Activated CD8-positive, alpha-beta memory T cell treated with anti-CD3 and anti-CD28 coated beads, Interleukin-2, amount 50 U/mL, for 1 hour (primary cell): Measurements from ENCODE around the gene MCRIP1.

ENCODE experiments used
- DNase-seq: peaks from one replicate; pipeline ENCODE4 v3.0.0-alpha.2; 2020; ENCODE audit errors: extremely low read depth

Gene MCRIP1, protein sequence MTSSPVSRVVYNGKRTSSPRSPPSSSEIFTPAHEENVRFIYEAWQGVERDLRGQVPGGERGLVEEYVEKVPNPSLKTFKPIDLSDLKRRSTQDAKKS

DNA sequence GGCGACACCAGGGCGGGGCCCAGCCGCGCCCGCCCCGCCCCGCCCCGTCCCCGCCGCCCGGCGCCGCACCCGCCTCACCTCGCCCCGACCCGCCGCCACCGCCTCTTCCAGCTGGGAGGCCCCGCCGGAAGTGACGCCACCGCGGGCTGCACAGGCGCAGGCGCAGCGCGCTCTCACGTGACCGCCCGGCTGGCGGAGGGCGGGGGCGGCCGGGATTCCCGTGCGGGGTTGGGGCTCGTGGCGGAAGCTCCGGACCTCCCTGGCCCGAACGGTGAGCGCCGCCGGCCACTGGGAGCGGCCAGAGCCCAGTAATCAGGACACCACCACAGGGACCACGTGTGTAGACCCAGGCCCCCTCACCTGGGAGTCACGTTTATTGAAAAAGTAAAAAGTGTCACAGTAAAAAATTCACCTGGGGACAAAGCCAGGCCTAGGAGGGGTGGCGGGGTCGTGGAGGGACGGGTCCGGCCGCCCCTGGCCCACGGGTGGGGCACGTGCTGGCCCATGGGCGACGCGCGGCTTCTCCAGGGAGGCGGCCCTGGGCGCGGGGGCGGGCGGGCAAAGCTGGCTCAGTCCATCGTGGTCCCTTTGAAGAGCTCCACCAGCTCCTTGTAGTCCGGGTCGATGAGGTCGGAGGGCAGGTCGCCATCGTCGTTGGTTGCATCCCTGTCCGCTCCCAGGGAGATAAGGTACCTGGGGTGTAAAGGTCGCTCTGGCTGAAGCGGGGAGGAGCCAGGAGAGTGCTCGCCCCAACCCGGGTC is at the start of gene MCRIP1:
MCRIP1 (minus strand) TSS at position 132 of the 761 bp plus-strand sequence. CDS start 8,785 bp downstream, outside the sequence.
- DNase-seq: peak; percentile 71

DNA sequence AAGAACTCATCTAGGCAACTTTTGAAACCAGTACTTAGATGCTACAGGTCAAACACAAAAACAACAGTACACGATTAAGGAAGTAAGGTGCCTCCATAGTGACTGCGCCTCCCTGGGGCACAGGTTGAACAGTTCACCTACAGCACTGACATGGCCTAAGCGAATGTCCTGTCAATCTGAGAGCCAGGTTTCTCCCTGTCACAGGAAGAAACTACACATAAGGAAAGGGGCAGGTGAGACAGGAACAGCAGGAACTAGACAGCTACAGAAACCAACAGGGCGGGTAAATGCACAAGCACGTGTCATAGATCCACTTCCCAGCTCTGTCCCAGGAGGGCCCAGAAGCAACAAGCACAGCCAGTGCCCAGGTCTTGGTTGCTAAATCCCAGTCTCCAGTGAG is 46.0 kb upstream of the MCRIP1 start:
- DNase-seq: no peak

DNA sequence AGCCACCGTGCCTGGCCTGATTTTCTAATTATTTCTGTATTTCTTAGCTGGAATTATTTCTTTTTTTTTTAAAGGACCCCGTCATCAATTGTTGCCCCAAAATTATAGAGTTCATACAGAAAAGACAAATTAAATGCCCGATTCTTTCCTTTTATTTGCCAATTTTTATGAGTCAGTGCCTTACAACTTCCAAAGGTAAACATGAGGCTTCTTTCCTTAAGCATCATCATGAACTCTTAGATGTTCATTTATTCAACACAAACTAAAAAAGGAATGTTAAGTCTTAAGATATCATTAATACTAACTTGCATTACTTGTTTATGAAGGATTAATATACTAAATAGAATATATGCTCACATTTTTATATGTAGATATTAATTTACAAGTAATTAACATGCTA is 45.2 kb upstream of the MCRIP1 start:
- DNase-seq: no peak

DNA sequence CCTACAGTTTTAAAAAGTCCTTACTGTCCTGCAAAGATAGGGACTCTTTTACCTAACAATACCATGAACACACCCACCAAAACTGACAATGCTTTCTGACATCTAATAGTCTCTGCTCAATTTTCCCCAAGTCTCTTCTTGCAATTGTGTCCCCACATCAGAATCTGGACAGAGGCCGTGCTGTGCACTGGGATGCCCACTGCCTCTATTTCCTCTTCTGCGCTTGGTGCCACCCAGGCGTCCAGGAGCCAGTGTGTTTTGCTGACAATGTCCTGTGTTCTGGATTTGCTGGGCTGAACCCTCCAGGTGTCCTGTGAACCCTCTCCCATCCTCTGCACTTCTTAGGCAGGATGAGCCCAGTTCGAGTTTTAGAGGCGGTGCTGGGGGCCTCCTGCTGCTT is 44.5 kb upstream of the MCRIP1 start:
- no peak for DNase-seq

DNA sequence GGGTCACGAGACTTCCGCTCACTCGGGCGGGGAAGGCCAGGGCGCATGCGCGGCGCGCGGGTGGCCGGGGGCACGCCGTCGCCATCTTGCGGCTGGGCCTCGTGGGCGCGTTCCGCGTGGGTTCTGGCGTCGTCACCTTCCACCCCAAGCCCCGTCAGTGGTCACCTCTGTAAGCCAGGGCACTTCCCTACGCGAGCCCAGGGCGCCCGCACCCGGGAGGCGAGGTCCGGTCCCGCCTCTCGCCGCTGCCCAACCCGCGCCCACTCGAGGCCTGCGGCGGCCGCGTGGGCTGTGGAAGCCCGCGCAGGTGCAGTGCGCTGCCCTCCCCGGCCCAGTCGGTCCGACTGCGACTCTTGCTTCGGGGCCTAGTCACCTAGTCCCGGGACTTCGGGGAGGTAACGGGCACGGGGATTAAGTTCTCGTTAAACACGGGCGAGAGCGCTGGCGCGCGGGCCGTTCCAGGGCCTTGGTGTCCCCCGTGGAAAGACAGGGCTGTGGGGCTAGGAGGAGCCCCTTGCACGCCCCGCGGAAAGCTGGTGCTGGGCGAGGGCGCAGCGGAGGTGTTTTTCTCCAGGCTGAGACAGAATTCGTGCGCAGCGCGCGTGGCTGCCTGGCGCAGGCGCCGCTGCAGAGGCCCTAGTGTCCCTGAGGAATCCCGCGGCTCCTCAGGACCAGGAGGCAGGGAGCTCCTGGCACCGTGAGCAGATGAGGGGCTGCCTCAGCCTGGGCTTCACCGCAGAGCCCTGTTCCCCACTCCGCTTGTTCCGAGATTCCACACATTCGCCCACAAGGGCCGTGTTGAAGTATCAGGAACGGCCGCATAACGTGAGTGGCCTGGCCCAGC is 38.5 kb upstream of the MCRIP1 start:
- DNase-seq: peak; percentile 89

DNA sequence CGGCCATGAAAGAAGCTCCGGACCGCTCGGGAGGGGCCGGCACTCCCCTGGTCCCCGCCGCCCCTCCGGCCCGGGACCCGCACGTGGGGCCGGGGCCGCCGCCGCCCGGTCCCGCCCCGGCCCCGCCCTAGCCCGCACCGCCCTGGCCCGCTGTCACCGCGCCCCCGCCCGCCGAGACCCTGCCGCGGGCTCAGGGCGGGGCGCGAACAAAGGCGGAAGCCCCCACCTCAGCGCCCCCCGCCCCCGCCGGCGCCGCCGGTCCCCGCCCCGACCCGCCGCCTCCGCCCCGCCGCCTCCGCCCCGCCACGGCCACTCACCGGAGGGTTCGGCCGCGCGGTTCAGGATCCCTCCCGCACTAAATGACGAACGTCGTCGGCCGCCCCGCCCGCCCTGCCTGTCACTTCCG is 37.9 kb upstream of the MCRIP1 start, which contains the start of gene ARHGDIA:
ARHGDIA (minus strand) TSS at position 357 of the 406 bp plus-strand sequence. CDS start 1,407 bp downstream, outside the sequence.
- no peak for DNase-seq

DNA sequence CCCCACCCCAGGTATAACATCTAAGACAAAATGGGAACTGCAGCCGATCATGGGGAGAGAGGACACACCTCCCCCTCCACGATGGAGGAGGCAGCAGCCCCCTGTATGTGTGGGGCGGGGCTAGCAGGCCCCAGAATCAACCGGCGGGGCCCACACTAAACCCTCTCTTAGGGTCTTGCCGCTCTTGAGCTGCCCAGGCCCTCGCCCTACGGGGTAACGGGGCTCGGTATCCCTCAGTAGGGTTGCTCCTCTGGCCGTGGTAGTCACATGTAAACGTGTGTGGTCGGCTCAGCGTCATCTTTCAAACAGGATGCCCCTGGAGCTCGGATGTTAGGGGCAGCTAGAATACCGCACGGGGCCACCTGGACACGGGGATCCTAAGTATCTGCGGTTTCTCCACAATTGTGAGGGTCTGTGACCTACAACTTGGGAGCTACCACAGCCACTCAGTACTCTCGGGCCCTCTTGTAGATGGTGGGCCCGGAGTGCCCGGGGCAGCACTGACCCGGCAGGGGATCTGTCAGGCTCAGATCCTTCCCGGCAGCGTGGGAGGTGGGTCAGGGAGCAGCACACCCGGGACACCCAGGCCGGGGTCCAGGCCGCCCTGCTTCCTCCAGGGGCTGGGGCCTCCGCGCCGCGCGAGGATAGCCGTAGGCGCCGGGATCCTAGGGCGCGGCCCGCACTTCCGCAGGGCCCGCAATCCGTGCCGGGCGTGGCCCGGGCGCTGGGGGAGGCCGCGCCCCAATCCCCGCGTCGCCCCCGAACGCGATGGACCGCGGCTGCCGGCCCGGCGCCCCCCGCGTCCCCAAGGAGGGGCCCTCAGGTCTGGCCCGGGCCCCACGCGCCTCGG is 37.3 kb upstream of the MCRIP1 start:
- DNase-seq: no peak

DNA sequence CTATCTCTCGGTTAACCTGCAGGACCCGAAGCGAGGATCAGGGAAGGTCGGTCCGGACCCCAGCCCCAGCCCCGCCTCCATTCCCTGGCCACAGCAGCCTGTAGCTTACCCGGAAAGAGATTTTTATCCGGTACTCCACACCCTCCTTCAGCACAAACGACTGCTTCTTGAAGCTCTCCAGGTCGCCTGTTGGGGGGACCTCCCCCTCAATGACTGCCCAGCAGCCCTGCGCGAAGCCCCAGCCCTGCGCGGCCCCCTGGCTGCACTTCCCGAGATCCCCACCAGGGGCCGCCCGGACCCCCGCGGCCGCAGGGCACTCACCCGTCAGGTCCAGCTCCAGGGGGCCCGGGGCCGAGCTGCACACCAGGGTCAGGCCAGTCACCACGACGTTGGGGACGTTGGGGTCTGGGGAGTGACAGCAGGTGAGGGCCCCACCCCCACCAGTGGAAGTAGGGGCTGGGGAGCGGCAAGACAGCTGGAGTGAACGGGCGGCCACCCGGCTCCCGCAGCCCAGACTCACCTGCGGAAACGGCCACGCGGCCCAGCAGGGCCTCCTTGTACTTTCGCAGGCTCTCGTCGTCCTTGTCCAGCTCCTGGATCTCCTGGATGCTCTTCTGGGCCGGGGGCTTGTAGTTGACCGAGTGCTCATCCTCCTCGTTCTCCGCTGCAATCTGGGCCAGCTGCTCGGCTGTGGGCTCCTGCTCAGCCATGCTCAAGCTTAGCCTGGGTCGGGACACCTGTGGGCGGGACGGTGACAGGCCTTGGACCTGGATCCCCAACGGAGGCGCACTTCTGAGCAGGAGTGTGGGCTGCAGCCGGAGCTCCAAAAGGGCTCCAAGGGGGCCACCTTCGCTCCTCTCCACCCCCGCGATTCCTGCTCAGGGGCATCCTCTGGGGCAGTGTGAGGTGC is 36.4 kb upstream of the MCRIP1 start:
- DNase-seq: no peak

DNA sequence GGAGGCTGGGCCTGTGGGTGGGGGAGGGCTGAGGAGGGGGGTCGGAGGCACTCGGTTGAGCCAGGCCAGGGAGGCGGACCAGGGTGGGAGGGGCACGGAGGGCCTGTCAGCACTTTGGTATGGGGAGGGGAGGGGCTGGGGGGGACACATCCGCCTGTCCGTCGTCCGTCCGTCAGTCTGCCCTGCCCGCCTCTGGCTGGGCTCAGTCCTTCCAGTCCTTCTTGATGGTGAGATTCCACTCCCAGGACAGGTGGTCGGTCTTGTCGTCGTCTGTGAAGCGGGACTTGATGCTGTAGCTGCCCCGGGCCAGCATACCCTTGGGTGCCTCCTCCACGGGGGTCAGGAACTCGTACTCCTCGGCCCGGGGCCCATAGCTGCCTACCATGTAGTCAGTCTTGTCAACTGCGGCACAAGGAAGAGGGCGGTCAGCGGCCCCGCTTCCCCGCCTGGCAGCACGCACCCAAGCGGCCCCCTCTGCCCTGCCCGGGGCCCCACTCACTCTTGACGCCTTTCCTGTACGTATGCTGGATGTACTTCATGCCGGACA is 35.7 kb upstream of the MCRIP1 start:
- DNase-seq: no peak

DNA sequence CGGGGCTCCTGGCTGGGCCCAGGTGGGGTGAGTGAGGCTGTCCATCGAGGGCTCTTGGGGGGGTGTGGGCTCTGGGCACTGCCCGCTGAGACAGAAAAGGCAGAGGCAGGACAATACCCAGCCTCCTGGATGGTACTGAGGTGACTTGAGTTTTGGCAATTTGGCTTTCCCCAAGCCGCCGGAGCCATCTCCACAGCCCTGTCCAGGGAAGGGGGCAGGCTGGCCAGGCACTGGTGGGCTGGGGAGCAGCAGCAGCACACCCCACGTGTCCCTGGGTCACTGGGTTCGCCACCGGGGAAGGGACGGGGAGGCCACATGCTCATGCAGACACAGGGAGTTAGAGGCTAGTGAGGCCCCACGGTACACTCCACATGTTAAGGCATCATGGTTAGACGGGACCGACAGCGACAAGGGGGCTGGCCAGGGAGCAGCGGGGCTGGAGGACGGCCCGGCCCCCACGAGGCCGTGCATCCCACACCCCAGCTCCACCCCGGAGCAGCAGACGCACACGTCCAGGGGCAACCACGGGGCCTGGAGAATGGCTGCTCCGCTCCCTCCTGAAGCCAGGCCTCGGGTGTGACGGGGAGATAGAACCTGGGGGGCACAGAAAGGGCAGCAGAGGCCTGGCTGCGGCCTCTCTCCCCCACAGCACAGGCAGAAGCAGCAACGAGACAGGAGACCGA is 35.0 kb upstream of the MCRIP1 start:
- DNase-seq: no peak

DNA sequence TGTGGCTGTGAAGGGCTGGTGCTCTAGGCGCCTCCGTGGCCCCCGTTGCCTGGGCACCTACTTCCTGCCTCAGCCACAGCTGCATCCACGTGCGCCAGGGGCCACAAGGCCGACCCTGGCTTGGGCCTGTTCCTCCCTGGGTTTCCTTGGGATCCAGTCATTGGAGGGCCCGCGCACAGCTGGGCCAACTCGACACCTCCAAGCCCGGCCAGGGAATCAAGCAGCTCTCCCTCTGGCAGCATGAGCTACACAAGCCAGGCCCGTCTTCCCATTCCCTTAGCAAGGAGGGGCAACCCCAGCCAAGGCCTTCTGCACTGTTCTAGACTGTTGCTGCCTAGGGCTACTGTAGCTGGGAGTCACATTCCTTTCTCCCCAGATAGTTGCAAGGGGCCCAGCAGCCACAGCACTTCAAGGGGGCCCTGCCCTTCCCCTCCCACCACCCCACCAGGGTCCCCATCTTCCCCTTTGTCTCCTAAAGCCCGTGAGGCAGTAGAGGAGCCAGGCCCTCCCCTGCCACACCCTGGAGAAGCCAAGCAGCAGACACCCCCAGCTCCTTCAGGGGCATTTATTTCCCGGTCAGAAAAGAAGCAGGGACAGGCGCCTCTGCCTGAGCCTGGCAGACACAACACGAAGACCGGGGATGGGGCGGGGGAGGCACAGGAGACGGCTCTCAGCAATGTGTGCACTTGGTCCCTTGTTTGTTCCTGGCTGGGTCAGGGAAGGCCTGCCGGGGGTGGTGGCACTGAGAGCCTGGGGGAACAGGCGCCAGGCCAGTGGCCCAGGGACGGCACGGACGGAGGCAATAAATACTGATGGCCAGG is 34.3 kb upstream of the MCRIP1 start:
- no peak for DNase-seq

DNA sequence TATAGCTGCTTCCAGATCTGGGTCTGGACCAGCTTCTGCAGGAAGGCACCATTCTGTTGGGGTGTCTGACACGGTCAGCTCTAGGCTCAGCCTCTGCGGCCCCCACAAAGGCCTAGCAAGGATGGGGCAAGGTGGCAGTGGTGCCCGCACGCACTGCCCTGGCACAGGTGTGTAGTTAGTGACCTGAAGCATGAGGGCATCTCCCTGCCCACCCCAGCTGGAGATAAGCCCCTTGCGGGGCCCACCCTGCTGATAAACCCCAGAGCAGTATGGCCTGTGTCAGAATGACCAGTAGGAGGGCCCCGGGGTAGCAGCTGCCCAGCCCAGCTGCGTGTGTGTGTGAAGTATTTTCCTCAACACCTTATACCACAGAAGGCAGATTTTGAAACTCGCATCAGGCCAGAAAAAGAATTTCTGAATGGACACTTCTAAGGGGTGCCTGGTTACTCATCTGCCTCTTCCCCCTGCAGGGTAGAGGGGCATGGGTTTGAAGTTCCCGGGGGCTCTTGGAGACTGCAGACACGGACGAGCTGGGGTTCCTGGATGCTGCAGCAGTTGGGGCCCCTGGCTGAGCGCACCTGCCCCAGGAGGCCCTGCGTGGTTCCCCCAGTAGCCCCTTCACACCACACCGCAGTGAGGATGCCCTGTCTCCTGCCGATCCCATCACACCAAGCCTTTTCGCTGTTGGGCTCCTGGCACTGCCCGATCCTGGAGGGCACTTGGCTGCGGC is 33.5 kb upstream of the MCRIP1 start:
- no peak for DNase-seq

DNA sequence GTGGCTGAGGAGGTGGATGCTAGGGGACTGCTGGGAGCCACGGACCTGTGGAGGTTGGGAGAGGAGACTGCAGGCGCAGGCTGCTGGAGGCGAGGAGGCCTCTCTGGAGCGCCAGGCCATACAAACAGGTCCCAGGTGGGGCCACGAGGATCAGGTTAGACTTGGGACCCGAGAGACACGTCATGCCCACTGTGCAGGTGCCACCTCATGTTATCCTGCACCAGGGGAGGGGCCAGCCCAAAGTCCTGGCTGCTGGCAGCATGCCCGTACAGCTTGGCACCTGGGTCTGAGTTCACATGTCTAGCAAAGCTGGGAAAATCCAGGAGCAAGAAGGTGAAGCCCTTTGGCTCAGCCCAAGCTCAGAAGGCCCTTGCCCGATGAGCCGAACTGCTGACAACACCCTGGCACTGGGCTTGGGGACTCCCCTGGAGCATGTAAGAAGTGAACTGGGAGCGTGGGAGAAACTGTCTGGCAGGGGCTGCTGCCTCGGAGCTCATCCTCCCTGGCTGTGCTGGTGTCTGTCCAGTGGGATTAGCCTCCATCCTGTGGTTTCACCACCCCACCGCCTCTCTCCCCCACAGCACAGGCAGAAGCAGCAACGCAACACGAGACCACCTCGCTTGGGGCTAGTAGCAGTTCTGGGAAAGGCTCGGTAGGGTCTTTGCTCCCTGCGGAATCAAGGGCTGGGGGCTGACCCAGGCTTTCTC is 32.8 kb upstream of the MCRIP1 start:
- DNase-seq: no peak

DNA sequence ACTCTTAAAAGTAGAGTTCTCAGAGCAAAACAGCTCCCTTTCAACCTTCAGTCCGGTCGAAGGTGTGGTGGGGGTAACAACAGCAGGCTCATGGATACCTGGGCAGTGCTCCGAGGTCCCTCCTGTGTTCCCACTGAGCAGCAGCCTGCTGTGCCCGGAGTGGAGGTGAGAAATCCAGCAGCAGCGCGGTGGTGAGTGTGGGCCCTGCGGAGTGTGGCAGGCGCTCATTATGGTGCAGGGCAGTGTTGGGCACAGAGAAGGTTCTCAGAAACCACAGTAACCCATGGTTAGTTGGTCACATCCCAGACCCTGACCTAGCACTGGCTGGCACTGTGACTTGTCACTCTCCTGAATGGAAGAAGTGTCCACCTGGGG is 32.3 kb upstream of the MCRIP1 start:
- no peak for DNase-seq

DNA sequence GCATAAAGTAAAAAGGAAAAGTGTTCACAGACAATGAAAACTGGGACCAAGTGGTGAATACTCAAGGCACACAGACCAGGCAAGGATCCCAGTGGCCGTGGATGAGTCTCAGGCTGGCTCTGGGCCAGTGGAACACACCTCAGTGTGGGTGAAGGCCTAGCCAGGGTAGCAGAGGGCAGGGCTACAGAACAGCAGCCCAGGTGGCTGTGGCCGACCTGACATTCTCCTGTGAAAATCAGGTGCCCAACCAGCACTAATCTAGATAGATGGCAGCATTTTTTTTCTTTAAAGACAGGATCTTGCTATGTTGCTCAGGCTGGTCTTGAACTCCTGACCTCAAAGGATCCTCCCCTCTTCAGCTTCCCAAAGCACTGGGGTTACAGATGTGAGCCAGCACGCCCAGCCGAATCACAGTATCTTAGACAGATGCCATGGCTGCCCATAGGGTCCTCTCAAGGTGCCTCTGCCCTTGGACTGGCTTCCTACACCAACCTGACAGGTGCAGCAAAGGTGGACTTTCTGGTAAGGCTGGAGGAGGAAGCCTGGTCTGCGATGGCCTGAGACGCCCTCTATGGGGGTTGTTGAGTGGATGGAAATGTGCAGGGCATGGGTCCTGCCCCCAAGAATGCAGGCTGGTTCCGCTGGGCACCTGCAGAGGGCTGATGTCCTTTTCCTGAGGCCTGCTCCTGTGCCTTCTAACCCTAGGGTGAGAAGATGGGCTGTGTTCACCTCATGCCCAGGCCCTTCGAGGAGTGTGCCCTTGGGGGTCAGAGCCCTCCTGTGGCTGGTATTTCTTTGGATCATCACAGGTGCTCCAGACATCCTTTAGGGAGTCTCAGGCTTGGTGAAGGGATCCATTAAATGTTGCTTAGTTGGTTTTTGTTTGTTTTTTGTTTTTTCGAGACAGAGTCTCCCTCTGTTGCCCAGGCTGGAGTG is 31.0 kb upstream of the MCRIP1 start:
- no peak for DNase-seq

DNA sequence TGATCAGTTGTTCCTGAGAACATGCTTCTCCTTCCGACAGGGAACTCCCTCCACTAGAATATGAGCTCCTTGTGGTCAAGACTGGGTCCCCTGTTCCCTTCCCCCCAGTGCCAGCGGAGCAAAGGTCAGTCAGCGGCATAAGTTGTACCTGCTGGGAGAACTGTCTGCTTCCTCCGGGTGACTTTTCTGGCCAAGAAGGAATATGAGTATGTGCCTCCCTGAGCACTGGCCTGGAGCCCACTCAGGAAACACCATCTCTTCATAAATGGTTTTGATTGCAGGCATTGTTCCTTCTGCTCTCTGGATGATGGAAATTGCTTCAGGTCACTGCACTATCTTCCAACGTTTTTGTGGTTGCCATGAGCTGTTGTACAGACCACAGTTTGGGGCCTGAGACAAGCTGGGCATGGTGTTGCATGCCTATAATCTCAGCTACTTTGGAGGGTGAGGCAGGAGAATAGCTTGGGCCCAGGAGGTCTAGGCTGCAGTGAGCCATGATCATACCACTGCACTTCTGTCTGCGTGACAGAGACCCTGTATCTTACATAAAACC is 30.1 kb upstream of the MCRIP1 start:
- DNase-seq: no peak
